EH (cell line): ENCODE measurements around the gene GLS2.
A peak's percentile ranks its signal among the peaks of the same experiment; 100 is the strongest.
"Not testable (repeated sequence)": the region's sequence is repeated elsewhere in the genome, so short reads cannot be mapped to it uniquely, and the experiment has no call there.

Experiments
- DNase-seq: peaks from one replicate; pipeline ENCODE4 v3.0.0-alpha.2; 2015; ENCODE audit warnings: low read depth

GLS2 gene

GRCh38 chr12:56490360-56490759 is 2.4 kb upstream of the GLS2 start:
- no peak for DNase-seq

- DNase-seq = peak; percentile 21
Measured at GRCh38 chr12:56487448-56488040, 417 bp downstream of the GLS2 start.

- DNase-seq = no peak
Measured at GRCh38 chr12:56486694-56487093, 1.3 kb downstream of the GLS2 start.

GRCh38 chr12:56484566-56484965 is 3.4 kb downstream of the GLS2 start:
- DNase-seq = no peak

GRCh38 chr12:56479625-56480024 is 8.3 kb downstream of the GLS2 start:
- DNase-seq = no peak

GRCh38 chr12:56477521-56478225 is 10.3 kb downstream of the GLS2 start:
- DNase-seq = no peak

- DNase-seq = no peak
Measured at GRCh38 chr12:56476972-56477432, 11.0 kb downstream of the GLS2 start.

GRCh38 chr12:56476143-56476542 is 11.8 kb downstream of the GLS2 start:
- DNase-seq = no peak

GRCh38 chr12:56474389-56474788 is 13.6 kb downstream of the GLS2 start:
- DNase-seq = no peak

GRCh38 chr12:56469007-56469930 is 18.7 kb downstream of the GLS2 start:
- peak; percentile 5 for DNase-seq

GRCh38 chr12:56468216-56469006 is 19.6 kb downstream of the GLS2 start, which contains the start of gene SPRYD4:
Gene SPRYD4, plus strand, starts transcription at chr12:56468578. Its CDS starts 14 bp downstream, at chr12:56468592.
- peak; percentile 91 for DNase-seq

- no peak for DNase-seq
Measured at GRCh38 chr12:56462565-56462964, 25.4 kb downstream of the GLS2 start.

- peak; percentile 35 for DNase-seq
Measured at GRCh38 chr12:56461235-56462159, 26.5 kb downstream of the GLS2 start.

GRCh38 chr12:56457817-56458216 is 30.1 kb downstream of the GLS2 start:
- no peak for DNase-seq

- DNase-seq = no peak
Measured at GRCh38 chr12:56454557-56454956, 33.4 kb downstream of the GLS2 start, which contains the start of gene MIP. Gene MIP, minus strand, starts transcription at chr12:56454657. Its CDS starts 44 bp downstream, at chr12:56454613.

GRCh38 chr12:56451147-56451546 is 36.8 kb downstream of the GLS2 start:
- no peak for DNase-seq

GRCh38 chr12:56450241-56450640 is 37.7 kb downstream of the GLS2 start:
- DNase-seq = no peak

- DNase-seq = no peak
Measured at GRCh38 chr12:56449622-56449984, 38.4 kb downstream of the GLS2 start.

GRCh38 chr12:56448860-56449621 is 38.9 kb downstream of the GLS2 start, which contains the start of gene TIMELESS:
Gene TIMELESS, minus strand, starts transcription at chr12:56449426. Its CDS starts 15,256 bp downstream, at chr12:56434170.
- DNase-seq = peak; percentile 89

- not testable (repeated sequence) for DNase-seq
Measured at GRCh38 chr12:56443208-56443607, 44.8 kb downstream of the GLS2 start.
